Prostate gland (tissue), 2 donors: ENCODE results near the gene TNFSF11.

ENCODE experiments used
- CTCF ChIP-seq, 4 experiments: fragments of 200-600 bp in 2 of 4; fragments of 450-650 bp in 2 of 4; sonication (generic) in 2 of 4; IDR thresholded peaks; 1 replicate in 3 of 4; 2 replicates in 1 of 4; pipeline ENCODE4 v1.5.1; 2016 to 2019; ENCODE audit warnings: antibody characterized with exemption in 4 of 4, mild to moderate bottlenecking in 2 of 4, moderate library complexity in 2 of 4
- POLR2A ChIP-seq: fragments of 450-650 bp; IDR thresholded peaks from one replicate; pipeline ENCODE4 v1.6.1; 2016; ENCODE audit warnings: antibody characterized with exemption, mild to moderate bottlenecking

DNA sequence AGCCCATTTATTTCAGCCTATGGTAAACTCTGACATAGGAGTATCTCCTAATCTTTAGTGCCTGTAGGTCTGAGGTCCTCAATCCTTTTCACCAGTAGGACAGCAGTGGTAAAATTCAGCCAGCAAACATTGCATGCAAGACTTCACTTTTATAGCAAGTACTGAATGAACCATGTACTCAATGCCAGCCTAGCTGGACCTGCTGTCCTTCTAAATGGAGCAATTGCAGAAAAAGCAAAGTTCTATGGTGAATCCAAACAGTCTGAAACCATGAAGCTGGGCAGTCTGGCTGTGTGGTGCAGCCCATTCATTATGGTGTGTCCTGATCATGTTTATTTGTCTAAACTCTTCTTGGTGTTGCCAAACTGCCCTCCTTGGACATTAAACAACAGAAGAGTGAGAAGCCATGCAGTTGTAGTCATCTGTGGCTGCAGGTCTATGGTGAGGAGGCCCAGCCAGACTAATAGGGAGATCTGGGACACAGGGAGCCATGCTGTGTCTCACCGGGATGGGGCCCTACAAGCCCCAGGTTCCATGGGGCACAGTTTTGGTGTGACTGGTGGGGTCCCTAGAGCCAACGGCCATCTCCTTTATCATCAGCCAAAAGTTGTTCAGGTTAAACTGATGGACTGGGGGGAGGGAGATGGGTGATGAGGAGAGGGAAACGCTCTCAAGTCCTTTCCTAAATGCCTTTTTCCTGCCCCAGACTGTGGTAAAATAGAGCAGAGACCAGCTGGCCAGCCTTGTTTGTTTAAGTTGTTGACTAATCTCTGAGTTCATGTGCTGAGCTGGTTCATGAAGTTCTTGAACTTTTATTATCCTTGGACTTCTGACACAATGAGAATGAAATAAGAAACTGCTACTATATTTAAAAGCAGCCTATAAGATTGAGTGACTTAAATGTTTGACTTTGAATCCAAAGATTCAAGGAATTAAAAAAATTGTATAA is 20.6 kb upstream of the TNFSF11 start:
- TF ChIP-seq CTCF (IDR thresholded peaks at IDR 0.05) (no peak), POLR2A (no peak)
